GM21526 (cell line): ENCODE data around the gene CYSRT1.

Experiments used
- ATAC-seq: cut with Tn5 transposase; IDR thresholded peaks from one replicate; pipeline ENCODE4 v1.9.1; 2021; ENCODE audit warnings: moderate library complexity; ENCODE audit not compliant: unreplicated experiment, low FRiP score

Gene CYSRT1

DNA sequence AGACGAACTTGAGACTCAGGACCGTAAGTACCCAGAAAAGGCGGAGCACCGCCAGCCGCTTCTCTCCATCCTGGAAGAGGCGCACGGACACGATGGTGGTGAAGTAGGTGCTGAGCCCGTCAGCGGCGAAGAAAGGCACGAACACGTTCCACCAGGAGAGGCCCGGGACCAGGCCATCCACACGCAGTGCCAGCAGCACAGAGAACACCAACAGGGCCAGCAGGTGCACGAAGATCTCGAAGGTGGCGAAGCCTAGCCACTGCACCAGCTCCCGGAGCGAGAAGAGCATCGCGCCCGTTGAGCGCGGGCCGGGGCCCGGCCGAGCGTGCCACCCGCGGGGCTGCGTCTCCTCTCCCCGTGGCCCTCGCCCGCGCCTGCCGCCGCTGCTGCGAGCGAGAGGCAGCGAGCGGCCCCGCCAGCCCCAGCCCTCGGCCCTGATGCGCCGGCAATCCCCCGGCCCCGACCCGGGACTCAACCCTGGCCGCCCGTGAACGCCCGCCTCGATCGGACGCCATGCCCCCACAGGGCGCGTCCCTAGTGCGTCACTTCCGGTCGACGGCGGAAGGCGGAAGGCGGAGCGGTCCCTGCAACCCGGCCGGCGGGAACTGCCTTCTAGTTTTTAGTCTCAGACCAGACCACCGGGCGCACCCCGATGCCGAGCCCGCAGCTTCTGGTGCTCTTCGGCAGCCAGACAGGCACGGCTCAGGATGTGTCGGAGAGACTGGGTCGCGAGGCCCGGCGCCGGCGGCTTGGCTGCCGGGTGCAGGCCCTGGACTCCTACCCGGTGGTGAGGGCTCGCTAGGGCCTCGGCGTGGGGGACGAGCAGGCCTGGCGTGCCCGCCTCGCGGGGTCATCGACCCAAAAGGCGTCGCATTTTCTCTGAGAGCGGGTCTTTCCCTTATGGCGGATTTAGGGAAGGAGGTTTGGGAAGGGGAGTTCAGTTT is 19.6 kb upstream of the CYSRT1 start, which contains the start of the genes NDOR1 and TMEM203:
Gene NDOR1, plus strand, starts transcription at position 575 of the 944 bp plus-strand sequence. Its CDS starts 78 bp downstream, at position 653.
Gene TMEM203, minus strand, starts transcription at position 523 of the 944 bp plus-strand sequence. Its CDS starts 234 bp downstream, at position 289.
- peak; percentile 45 for ATAC-seq

DNA sequence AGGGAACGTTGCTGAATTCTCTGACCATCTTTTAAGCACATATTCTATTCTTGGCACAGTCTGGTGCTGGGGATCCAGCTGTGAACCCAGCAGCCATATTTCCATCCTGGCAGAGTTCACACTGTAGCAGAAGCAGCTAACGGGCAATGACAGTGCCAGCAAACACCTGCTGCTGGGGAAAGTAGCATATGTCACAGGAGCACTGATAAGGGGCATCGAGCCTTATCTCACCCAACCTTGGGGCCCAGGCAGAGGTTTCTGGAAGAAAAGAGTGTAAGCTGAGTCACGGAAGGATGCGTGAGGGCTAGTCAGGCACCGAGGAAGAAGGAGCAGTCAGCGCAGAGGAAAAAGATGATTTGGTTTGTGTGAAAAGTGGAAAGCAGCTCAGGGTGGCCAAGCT is 18.4 kb upstream of the CYSRT1 start:
- no peak for ATAC-seq

DNA sequence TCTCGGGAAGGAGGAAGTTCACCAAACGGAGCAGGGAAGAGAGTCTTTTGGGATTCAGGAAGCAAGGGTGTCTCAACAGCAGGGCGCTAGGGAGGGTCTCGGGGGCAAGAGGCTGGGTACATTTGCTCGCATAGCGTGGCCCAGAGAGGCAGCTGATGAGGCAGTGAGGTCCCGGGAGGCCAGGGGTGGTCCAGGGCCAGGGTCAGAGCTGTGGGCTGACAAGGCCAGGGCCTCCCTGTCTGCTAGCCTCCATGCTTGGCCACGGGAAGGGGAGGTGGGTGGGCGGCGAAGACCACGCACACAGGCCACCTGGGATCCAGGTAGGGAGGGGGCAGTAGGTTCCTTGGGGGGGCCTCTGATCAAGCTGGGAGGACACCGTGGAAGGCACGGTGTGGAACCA is 13.4 kb upstream of the CYSRT1 start:
- ATAC-seq, result no peak

DNA sequence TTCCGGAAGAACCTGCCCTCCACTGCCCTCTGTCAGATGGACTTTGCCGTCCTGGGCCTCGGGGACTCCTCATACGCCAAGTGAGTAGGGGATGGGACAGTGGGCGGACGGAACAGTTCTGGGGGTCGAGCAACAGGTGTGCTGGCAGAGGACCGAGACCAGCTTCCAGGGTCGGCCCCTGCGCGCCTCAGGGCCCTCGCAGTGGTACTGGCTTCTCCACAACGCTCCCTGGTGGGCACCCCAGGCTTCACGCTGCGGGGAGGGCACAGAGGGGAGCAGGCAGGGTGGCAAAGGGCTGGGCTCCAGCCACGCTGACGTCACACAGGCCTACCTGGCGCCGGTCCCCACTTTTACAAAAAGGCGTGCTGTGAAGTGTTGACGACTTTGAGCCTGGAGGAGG is 12.5 kb upstream of the CYSRT1 start:
- ATAC-seq, result no peak

DNA sequence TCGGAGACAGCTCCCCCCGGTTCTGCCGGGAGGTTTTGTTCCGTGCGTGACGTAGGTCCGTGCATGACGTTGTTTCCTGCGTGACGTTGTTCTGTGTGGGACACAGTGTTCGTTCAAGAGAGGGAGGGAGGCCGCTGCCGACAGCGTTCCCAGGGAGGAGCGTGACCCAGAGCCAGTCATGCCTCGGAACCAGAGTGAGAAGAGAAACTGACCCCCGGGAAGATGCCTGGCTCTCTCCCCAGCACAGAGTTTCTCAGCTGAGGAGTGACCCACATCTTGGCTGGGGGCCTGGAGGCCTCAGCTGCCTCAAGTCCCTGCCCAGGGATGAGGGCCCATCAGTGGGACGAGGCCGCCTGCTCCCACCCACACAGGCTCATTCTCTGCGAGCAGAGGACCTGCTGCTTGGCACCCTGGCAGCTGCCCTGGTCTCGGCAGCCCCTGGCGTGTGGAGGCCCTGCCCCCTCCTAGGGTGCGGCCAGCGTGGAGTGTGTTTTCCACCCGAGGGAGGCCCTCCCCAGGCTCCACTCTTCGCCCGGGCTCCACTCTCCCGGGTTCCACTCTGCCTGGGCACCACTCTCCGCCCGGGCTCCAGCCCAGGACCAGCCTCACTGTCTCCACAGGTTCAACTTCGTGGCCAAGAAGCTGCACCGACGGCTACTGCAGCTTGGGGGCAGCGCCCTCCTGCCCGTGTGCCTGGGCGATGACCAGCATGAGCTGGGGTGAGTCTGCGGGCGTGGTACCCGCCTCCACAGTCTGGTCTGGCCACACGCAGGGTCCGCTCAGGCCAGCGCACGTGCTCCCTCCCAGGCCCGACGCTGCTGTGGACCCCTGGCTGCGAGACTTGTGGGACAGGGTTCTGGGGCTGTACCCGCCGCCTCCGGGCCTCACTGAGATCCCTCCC is 11.6 kb upstream of the CYSRT1 start:
- no peak for ATAC-seq

DNA sequence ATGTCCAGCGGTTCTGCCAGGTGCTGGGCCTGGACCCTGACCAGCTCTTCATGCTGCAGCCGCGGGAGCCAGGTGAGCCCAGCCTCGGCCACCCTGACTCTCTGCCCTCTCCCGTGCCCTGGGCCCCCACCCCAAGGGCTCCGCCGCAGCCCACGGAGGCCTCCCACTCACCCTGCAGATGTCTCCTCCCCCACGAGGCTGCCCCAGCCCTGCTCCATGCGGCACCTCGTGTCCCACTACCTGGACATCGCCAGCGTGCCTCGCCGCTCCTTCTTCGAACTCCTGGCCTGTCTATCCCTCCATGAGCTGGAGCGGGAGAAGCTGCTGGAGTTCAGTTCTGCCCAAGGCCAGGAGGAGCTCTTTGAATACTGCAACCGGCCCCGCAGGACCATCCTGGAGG is 10.4 kb upstream of the CYSRT1 start:
- ATAC-seq, result no peak

DNA sequence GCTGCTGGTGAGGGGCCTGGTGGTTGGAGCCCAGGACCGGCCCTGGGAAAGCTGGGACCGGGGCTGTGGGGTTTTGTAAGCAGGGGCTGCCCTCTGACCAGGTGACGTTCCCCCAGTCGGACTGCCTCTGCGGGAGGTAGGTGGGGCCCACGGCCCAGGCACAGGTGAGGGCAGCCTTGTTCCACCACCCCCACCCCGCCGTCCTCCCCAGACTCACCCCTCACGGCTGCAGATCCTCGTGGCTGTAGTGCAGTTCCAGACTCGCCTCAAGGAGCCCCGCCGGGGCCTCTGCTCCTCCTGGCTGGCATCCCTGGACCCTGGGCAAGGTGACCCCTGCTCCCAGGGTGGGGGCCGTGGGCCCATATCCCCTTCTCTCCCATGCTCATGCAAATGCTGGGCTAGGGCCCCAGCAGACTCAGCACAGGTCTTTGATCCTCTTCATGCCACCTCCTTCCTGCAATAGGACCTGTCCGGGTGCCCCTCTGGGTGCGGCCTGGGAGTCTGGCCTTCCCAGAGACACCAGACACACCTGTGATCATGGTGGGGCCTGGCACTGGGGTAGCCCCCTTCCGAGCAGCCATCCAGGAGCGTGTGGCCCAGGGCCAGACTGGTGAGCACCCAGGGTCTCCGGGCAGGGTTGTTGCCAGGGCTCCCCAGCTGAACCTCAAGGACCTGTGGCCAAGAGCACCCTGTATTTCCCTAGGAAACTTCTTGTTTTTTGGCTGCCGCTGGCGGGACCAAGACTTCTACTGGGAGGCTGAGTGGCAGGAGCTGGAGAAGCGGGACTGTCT is 9.6 kb upstream of the CYSRT1 start:
- no peak for ATAC-seq

DNA sequence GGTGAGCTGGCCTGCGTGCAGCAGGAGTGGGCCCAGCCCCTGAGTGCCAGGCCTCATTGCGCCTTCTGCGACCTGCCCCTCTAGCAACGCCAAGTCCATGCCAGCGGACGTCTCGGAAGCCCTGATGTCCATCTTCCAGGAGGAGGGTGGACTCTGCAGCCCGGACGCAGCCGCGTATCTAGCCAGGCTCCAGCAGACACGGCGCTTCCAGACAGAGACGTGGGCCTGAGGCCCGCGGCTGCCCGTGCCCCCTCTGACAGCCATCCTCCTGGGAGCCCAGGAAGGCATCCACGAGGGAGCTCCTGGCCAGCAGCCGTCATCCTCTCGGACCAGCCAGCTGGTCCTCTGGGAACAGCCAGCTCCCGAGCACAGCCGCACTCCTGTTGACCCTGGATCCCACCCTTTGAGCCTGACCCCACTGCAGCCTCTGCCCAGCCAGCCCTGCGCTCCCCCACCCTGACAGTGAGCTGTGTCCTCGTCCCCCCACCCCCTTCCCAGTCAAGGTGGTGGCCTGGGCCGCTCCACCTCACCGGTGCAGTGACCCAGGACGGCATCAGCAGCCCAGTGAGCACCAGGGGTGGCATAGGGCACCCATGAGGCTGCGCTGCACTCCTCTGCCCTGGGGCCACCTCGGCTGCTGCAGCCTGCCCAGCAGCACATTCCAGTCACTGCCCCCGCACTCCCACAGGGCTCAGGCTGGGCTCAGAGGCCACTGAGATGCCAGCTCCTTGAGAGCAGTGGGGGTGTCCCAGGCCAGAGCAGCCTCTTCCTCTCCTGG is 8.6 kb upstream of the CYSRT1 start:
- no peak for ATAC-seq

DNA sequence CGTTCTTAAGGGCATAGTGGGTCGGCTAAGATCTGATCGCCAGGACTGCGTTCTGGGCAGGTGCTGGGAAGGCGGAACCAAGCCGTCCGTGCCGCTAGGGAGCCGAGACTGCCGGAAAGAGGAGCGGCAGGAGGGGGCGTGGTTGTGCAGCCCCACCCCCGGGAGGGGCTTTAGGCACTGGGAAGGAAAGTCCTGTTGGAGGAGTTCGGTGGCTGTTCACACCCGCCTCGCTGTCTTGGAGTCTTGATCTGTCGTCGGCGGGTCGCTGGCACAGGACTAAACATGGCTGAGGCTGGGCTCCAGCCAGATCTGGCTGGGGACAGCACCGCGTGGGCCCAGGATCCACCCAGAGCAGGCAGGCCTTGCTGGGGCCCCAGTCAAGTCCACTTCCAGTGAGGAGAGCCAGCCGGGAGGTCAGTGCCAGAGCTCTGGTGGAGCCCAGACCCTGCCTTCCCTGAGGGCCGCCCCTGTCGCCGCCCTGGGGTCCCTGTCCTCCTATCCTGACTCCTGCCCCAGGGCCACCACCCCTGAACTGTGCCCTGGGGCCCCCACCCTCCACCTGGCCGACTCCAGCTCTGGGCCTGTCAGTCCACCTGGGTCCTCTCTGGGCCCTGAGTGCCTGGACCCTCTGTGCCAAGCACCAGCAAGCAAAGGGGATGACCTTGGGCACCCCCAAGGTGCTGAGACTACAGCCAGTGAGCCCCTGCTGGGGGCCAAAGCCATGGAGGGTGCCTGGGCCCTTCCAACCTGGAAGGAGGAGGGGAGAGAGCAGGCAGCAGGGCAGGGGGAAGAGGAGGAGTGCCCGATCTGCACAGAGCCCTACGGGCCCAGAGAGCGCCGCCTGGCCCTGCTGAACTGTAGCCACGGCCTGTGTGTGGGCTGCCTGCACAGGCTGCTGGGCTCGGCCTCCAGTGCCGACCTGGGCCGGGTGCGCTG is 7.4 kb upstream of the CYSRT1 start:
- no peak for ATAC-seq

DNA sequence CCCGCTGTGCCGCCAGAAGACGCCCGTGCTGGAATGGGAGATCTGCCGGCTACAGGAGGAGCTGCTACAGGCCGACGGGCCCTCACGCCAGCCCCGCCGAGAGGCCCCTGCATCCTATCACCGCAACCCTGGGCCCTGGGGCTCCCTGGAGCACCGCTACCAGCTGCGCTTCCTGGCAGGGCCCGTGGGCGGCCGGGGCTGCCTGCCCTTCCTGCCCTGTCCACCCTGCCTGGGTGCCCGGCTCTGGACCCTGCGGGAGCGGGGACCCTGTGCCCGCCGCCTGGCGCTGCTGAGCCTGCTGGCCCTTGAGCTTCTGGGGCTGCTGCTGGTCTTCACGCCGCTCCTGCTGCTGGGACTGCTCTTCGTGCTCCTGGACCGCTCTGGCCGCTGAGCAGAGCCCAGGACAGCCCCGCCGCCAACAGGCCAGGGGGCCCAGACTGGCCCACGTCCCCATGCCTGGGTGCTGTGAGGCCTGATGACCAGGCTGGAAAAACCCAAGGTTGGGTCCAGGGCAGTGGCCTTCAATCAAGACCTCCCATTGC is 6.7 kb upstream of the CYSRT1 start:
- no peak for ATAC-seq

DNA sequence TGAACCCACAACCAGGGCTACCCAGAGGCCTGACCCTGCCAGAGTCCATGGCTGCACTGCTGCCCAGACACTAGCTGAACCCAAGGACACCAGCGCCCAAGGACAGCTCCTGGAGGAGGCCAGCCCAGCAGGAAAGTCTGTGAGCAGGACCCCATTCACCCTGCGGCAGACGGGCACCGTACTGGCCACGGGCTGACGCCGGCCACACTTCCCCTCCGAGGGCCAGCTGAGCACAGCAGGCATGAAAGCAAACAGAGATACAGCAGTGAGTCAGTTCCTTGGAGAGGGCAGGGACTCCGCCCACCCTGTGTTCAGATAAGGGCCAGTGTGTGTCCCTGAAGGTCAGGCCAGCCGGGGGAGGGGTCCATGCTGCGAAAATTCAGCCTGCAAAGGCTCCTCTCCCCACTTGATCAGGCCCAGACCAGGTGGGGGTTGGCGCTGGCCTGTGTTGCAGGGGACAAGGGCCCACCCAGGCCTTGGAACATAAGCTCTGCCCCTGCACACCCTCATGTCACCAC is 6.2 kb upstream of the CYSRT1 start:
- ATAC-seq, result no peak

DNA sequence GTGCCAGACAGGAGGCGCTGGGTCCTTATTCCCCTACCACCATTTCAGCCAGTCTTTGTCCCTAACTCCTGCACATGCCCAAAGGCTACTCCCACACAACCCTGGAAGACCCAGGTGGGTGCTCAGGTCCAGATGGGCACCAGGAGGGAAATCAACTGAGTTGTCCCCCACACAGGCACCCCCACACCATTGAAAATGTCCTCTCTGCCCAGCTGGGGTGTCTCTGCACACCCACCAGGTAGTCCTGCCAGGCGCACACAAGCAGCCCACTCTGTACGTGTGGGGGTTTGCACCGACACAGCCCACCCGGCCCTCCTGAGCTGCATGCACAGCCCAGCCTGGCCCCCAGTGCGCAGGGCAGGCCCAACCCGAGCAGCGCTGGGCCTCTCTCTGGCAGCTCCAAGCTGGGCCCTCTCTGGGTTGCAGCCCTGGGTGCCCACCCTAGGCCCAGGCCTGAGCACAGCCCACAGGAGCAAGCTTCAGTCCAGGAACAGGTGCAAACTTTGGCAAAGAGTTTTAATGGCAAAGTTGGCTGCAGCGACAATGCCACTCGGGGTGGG is 5.1 kb upstream of the CYSRT1 start:
- ATAC-seq, result no peak

DNA sequence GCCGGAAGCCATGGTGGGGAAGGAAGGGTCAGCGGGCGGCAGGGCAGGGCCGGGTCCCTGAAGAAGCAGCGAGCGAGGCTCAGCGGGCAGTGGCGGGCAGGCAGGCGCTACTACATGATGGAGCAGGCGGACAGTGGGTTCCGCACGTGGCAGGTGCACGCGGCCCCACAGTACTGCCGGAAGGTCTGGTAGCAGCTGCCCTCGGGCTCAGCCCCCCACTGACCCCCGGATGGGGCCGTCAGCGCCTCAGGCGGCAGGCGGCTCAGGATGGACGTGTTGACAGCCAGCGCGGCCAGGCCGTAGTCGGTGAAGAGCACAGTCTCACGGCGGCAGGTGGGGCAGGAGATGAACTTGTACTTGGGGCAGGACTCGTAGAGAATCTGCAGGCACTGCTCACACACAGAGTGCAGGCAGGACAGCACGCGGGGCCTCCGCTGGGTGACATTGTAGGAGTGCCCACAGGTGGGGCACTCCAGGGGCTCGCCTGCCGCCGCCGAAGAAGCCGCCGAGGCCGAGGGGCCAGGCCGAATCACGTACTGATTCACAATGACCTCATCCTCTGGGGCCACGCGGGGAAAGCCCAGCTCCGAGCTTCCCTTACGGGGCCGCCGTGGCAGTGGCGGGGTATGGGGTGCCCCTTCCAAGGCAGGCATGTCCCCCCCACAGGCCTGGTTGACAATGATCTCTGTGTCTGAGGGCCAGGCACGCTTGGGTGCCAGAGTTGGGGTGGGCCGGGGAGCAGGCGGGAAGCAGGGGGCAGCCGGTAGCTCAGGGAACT is 4.5 kb upstream of the CYSRT1 start:
- no peak for ATAC-seq

DNA sequence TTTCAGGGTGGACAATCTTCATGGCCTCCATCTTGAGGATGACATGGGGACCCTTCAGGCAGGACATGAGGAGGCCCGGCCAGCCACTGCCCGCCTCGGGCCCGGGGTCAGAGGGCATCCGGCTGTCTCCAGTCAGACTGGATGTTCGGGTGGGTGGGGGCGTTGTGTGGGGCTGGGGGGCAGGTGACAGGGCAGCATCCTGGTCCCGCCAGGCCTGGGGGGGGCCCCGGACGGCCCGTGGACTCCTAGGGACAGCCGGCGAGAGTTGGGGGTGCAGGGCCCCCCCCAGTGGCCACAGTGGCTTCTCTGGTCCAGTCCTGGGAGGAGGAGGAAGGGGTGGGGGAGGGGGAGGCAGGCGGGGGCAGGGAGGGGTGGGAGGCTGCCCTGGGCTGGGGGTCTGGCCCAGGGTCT is 3.9 kb upstream of the CYSRT1 start:
- ATAC-seq, result no peak

DNA sequence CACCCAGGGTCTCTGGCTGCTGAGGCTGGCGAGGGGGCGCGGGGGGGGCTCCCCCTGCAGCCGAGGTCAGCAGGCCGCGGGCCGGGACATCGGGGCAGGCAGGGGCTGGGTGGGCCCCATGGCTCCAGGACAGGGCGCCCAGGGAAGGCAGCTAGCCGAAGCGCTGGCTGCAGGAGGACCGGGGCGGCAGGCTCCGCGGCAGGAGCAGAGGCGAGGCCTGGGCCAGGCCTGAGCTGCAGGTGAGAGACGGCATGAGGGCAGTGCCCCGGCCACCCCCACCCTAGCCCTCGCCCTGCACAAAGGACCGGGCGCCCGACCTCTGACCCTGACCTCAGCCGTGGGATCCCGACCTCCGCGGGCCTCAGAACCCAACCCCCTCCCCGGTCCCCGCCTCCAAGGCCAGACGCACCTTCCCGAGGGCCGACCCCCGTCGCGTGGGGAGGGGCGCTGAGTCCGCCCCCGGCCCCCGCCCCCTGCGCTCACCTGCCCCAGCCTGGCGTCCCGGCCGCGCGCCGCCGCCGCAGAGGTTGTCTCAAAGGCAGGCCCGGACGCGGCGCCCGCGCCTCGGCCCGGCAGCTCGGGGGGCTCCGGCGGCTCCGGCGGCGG is 3.4 kb upstream of the CYSRT1 start:
- no peak for ATAC-seq

DNA sequence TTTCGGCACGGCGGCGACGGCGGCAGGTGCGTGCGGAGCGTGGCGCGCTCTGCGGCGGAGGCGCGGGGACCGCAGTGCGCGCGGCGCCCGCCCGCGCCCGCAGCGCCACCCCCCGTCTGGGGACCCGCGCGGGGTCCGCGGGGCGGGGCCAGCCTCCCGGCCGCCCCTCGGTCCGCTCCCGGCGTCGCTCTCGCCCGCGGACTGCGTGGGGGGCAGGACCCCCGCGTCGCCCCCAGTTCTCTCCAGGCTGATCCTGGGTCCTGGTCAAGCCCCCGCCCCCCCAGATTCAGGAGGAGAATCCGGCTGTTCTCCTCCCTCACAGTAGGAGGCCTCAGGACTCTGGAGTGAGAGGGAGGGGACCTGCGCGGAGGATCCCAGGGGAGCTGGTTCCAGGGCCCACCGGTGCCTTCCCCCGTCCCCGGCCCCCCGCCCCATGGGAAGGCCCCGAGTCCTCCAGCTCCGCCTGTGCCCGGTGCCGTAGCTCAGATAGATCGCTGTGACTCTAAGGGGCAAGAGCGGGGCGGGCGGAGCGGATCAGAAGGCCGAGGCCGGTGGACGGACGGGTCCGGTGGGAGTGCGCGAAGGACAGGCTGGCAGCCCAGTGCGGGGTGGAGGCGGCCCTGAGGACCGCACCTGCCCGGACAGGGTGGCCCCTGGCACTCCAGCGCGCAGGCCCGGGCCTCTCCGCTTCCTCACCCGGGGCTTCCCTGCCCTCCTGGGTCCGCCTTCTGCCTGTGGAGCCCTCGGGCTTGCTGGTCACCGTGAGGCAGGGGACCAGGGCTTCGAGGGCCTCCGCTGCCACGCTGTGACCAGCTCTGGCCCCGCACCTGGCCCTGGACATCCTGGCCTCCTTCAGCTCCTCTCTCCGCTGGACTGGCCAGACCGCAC is 2.5 kb upstream of the CYSRT1 start, which contains the start of gene RNF208:
Gene RNF208, minus strand, starts transcription at position 51 of the 888 bp plus-strand sequence. CDS start 1,028 bp downstream, outside the sequence.
- no peak for ATAC-seq
